HEK293 (cell line): ENCODE data around the gene TEX30.

Experiments
- CTCF ChIA-PET: fragments of 350-600 bp; formaldehyde crosslinking; extraction: SDS; loops from one replicate; lab custom pipeline; 2021; ENCODE audit warnings: antibody characterized with exemption; lab: Yijun Ruan, JAX
- POLR2A ChIA-PET: fragments of 300-600 bp; formaldehyde crosslinking; extraction: SDS; loops from one replicate; lab custom pipeline; 2020; ENCODE audit warnings: antibody characterized with exemption, inconsistent platforms; lab: Yijun Ruan, JAX
- H3K27ac ChIP-seq: fragments of 200-500 bp; sonication (Bioruptor generic); 2 replicates; pipeline ENCODE4 v1.5.1; 2014; ENCODE audit warnings: low read depth, low read length, control low read depth, inconsistent platforms; ENCODE audit errors: extremely low read depth
- H3K36me3 ChIP-seq, 2 experiments: fragments of 200-500 bp in 1 of 2; sonication (Bioruptor generic) in 1 of 2; 1 replicate in 1 of 2; 2 replicates in 1 of 2; pipeline ENCODE4 v1.5.1; 2014 to 2017; ENCODE audit warnings: inconsistent platforms in 2 of 2, low read length in 2 of 2; ENCODE audit not compliant: control insufficient read depth in 2 of 2, insufficient read depth in 1 of 2
- H3K4me1 ChIP-seq: fragments of 200-500 bp; sonication (Bioruptor generic); 2 replicates; pipeline ENCODE4 v1.5.1; 2014; ENCODE audit warnings: mild to moderate bottlenecking, low read length, inconsistent platforms; ENCODE audit not compliant: control insufficient read depth, insufficient read depth
- H3K4me3 ChIP-seq: 2 replicates; pipeline ENCODE4 v1.5.1; 2011; ENCODE audit warnings: low read depth, mild to moderate bottlenecking, control low read depth, low read length, moderate library complexity
- H3K9me3 ChIP-seq: fragments of 200-500 bp; sonication (Bioruptor generic); 2 replicates; pipeline ENCODE4 v1.5.1; 2014; ENCODE audit warnings: low read depth, low read length, inconsistent platforms; ENCODE audit not compliant: control insufficient read depth, insufficient read depth
- BCL11B ChIP-seq: fragments of 450-650 bp; formaldehyde crosslinking; IDR thresholded peaks from 2 replicates; pipeline ENCODE4 v1.5.1; 2016; ENCODE audit warnings: low read depth, missing biosample characterization, missing genetic modification characterization
- GLIS2 ChIP-seq: fragments of 450-650 bp; formaldehyde crosslinking; IDR thresholded peaks from 2 replicates; pipeline ENCODE4 v1.5.1; 2016; ENCODE audit warnings: missing biosample characterization, missing genetic modification characterization
- KLF8 ChIP-seq: fragments of 450-650 bp; formaldehyde crosslinking; IDR thresholded peaks from 2 replicates; pipeline ENCODE4 v1.5.1; 2016; ENCODE audit warnings: missing biosample characterization, missing genetic modification characterization
- KLF9 ChIP-seq: fragments of 450-650 bp; formaldehyde crosslinking; IDR thresholded peaks from 2 replicates; pipeline ENCODE4 v1.5.1; 2016; ENCODE audit warnings: missing biosample characterization, missing genetic modification characterization, low read depth
- ZBTB17 ChIP-seq: fragments of 450-650 bp; formaldehyde crosslinking; IDR thresholded peaks from 2 replicates; pipeline ENCODE4 v1.5.1; 2016; ENCODE audit warnings: missing biosample characterization, missing genetic modification characterization
- ZIC2 ChIP-seq: fragments of 450-650 bp; formaldehyde crosslinking; IDR thresholded peaks from 2 replicates; pipeline ENCODE4 v1.5.1; 2016; ENCODE audit warnings: missing biosample characterization, missing genetic modification characterization
- ZNF138 ChIP-seq: fragments of 450-650 bp; formaldehyde crosslinking; IDR thresholded peaks from 2 replicates; pipeline ENCODE4 v1.5.1; 2016; ENCODE audit warnings: missing biosample characterization, missing genetic modification characterization, borderline replicate concordance
- ZNF23 ChIP-seq: fragments of 450-650 bp; formaldehyde crosslinking; IDR thresholded peaks from 2 replicates; pipeline ENCODE4 v1.5.1; 2016; ENCODE audit warnings: missing biosample characterization, missing genetic modification characterization, borderline replicate concordance
- ZNF350 ChIP-seq: fragments of 450-650 bp; formaldehyde crosslinking; IDR thresholded peaks from 2 replicates; pipeline ENCODE4 v1.5.0; 2017; ENCODE audit warnings: missing biosample characterization, mild to moderate bottlenecking, missing genetic modification characterization
- ZNF548 ChIP-seq: fragments of 450-650 bp; formaldehyde crosslinking; IDR thresholded peaks from 2 replicates; pipeline ENCODE4 v1.5.1; 2016; ENCODE audit warnings: missing biosample characterization, missing genetic modification characterization
- ZNF571 ChIP-seq: fragments of 450-650 bp; formaldehyde crosslinking; IDR thresholded peaks from 2 replicates; pipeline ENCODE4 v1.5.0; 2017; ENCODE audit warnings: missing biosample characterization, missing genetic modification characterization
- ZNF585B ChIP-seq: fragments of 450-650 bp; formaldehyde crosslinking; IDR thresholded peaks from 2 replicates; pipeline ENCODE4 v1.5.1; 2016; ENCODE audit warnings: missing biosample characterization, missing genetic modification characterization
- ZNF654 ChIP-seq: fragments of 450-650 bp; formaldehyde crosslinking; IDR thresholded peaks from 2 replicates; pipeline ENCODE4 v1.5.1; 2016; ENCODE audit warnings: low read depth, missing biosample characterization, missing genetic modification characterization
- ZNF664 ChIP-seq: fragments of 450-650 bp; formaldehyde crosslinking; IDR thresholded peaks from 2 replicates; pipeline ENCODE4 v1.5.1; 2016; ENCODE audit warnings: missing biosample characterization, missing genetic modification characterization
- ZNF830 ChIP-seq: fragments of 450-650 bp; IDR thresholded peaks from 2 replicates; pipeline ENCODE4 v1.5.0; 2018; ENCODE audit warnings: missing biosample characterization, missing genetic modification characterization, low read depth, mild to moderate bottlenecking, moderate library complexity
- TF ChIP-seq, protein P1 (sequence below): fragments of 450-650 bp; formaldehyde crosslinking; IDR thresholded peaks from 2 replicates; pipeline ENCODE4 v1.5.1; 2016; ENCODE audit warnings: missing biosample characterization, missing genetic modification characterization
- TF ChIP-seq, protein P2 (sequence below): fragments of 450-650 bp; formaldehyde crosslinking; IDR thresholded peaks from 2 replicates; pipeline ENCODE4 v1.5.1; 2017; ENCODE audit warnings: missing biosample characterization, missing genetic modification characterization
- TF ChIP-seq, protein P3 (sequence below): fragments of 450-650 bp; formaldehyde crosslinking; IDR thresholded peaks from 2 replicates; pipeline ENCODE4 v1.5.1; 2017; ENCODE audit warnings: missing biosample characterization, missing genetic modification characterization
- TF ChIP-seq, protein P4 (sequence below): fragments of 450-650 bp; formaldehyde crosslinking; IDR thresholded peaks from 2 replicates; pipeline ENCODE4 v1.5.1; 2016; ENCODE audit warnings: missing biosample characterization, missing genetic modification characterization

TEX30 gene

DNA sequence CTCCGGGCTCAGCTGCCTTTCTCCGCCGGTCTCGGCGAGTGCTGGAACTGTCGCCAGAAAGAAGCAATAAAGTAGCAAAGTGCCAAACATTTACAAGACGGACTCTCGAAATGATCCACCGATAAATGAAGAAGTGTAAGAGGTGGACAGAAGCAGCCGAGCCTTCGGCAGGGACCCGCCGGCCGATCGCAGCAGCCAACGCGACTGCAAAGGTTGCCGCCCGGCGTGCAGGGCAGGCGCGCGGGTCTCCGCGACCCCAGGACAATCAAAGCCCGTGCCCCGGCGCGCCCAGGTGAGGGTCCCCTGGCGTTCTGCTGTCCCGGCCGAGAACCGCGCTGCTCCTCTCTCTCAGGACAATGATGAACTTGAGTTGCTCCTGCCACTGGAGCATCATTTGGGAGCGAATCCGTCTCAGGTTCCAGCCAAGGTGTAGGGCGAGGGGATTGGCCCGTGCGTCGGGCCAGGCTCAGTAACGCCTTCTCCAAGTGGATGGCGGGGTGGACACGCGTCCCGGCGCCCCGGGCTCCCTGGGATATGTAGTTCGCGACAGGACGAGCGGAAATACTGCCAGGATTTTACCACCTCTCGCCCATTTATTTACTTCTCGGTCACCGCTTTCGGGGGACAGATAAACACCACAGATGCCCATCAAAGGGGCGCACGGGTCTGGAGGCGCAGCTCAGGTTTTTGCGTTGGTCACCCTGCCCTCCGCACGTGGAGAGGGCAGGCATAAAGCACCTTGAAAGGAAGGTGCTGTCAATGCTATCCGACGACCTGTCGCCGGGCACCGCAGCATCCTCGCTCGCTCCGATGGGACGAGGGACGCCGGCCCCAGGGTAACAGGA lies 25.2 kb upstream of the TEX30 start, which contains the start of the genes BIVM and POGLUT2 (continued):
- TF ChIP-seq ZNF548 (tag by site-specific recombination) (no peak), GLIS2 (no peak), ZNF664 (tag by site-specific recombination) (no peak), ZNF138 (tag by site-specific recombination) (no peak), KLF8 (tag by site-specific recombination) (no peak), ZNF654 (no peak), ZNF350 (tag by site-specific recombination) (no peak), ZNF571 (tag by site-specific recombination) (no peak), ZNF585B (no peak), ZNF830 (tag by site-specific recombination) (no peak)
- TF ChIP-seq, protein P1, sequence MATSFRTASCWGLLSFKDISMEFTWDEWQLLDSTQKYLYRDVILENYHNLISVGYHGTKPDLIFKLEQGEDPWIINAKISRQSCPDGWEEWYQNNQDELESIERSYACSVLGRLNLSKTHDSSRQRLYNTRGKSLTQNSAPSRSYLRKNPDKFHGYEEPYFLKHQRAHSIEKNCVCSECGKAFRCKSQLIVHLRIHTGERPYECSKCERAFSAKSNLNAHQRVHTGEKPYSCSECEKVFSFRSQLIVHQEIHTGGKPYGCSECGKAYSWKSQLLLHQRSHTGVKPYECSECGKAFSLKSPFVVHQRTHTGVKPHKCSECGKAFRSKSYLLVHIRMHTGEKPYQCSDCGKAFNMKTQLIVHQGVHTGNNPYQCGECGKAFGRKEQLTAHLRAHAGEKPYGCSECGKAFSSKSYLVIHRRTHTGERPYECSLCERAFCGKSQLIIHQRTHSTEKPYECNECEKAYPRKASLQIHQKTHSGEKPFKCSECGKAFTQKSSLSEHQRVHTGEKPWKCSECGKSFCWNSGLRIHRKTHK (tag by site-specific recombination): no peak
- TF ChIP-seq, protein P2, sequence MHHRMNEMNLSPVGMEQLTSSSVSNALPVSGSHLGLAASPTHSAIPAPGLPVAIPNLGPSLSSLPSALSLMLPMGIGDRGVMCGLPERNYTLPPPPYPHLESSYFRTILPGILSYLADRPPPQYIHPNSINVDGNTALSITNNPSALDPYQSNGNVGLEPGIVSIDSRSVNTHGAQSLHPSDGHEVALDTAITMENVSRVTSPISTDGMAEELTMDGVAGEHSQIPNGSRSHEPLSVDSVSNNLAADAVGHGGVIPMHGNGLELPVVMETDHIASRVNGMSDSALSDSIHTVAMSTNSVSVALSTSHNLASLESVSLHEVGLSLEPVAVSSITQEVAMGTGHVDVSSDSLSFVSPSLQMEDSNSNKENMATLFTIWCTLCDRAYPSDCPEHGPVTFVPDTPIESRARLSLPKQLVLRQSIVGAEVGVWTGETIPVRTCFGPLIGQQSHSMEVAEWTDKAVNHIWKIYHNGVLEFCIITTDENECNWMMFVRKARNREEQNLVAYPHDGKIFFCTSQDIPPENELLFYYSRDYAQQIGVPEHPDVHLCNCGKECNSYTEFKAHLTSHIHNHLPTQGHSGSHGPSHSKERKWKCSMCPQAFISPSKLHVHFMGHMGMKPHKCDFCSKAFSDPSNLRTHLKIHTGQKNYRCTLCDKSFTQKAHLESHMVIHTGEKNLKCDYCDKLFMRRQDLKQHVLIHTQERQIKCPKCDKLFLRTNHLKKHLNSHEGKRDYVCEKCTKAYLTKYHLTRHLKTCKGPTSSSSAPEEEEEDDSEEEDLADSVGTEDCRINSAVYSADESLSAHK (tag by site-specific recombination): no peak
- TF ChIP-seq, protein P3, sequence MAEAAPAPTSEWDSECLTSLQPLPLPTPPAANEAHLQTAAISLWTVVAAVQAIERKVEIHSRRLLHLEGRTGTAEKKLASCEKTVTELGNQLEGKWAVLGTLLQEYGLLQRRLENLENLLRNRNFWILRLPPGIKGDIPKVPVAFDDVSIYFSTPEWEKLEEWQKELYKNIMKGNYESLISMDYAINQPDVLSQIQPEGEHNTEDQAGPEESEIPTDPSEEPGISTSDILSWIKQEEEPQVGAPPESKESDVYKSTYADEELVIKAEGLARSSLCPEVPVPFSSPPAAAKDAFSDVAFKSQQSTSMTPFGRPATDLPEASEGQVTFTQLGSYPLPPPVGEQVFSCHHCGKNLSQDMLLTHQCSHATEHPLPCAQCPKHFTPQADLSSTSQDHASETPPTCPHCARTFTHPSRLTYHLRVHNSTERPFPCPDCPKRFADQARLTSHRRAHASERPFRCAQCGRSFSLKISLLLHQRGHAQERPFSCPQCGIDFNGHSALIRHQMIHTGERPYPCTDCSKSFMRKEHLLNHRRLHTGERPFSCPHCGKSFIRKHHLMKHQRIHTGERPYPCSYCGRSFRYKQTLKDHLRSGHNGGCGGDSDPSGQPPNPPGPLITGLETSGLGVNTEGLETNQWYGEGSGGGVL (tag by site-specific recombination): no peak
- TF ChIP-seq, protein P4, sequence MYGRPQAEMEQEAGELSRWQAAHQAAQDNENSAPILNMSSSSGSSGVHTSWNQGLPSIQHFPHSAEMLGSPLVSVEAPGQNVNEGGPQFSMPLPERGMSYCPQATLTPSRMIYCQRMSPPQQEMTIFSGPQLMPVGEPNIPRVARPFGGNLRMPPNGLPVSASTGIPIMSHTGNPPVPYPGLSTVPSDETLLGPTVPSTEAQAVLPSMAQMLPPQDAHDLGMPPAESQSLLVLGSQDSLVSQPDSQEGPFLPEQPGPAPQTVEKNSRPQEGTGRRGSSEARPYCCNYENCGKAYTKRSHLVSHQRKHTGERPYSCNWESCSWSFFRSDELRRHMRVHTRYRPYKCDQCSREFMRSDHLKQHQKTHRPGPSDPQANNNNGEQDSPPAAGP: 0 out of 2 replicates have a peak, but pooled peaks have one; percentile 21

DNA sequence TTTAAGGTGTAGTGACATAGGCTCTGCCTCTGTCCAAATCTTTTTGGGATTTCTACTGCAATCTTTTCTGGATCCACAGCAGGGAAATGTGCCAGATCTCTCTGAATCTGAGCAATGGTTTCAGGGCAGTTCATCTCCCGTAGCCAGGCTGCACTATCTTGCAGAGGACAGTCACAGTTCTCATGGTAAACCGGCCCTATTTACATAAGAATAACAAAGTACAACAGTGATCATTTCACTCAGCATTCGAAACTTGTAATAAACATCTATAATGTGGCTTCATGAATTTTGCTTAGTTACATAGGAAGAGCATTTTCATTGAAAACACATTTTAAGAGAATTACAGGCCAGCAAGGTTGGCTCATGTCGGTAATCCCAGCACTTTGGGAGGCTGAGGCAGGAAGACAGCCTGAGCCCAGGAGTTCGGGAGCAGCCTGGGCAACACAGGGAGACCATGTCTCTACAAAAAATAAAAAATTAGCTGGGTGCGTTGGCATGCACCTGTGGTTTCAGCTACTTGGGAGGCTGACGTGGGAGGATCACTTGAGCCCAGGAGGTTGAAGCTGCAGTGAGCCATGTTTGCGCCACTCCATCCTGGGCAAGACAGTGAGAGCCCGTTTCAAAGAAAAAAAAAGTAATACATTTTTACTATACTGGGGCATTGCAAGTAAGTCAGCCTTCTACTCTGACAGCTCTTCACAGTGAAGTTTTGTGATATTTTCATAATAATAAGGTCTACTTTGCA lies 20.2 kb upstream of the TEX30 start:
- Histone ChIP-seq H3K4me3 (no peak overlapping the region), H3K9me3 (no peaks in the 10 kb centered on the region), H3K4me1 (no peaks in the 10 kb centered on the region), H3K27ac (no peak overlapping the region), H3K36me3 (peaks cover 17 to 48% of the 10 kb centered on the region in 2 experiments)
- POLR2A ChIA-PET: no interaction called here
- CTCF ChIA-PET: no interaction called here
- TF ChIP-seq ZNF571 (tag by site-specific recombination) (no peak), ZIC2 (tag by site-specific recombination) (no peak), ZNF23 (no peak), ZNF350 (tag by site-specific recombination) (no peak), BCL11B (tag by site-specific recombination) (no peak), ZBTB17 (tag by site-specific recombination) (no peak), KLF9 (tag by site-specific recombination) (no peak)
